ENCODE measurements around the gene IGSF21.
"Not testable (repeated sequence)": the region's sequence is repeated elsewhere in the genome, so short reads cannot be mapped to it uniquely, and the experiment has no call there.

IGSF21 gene

DNA sequence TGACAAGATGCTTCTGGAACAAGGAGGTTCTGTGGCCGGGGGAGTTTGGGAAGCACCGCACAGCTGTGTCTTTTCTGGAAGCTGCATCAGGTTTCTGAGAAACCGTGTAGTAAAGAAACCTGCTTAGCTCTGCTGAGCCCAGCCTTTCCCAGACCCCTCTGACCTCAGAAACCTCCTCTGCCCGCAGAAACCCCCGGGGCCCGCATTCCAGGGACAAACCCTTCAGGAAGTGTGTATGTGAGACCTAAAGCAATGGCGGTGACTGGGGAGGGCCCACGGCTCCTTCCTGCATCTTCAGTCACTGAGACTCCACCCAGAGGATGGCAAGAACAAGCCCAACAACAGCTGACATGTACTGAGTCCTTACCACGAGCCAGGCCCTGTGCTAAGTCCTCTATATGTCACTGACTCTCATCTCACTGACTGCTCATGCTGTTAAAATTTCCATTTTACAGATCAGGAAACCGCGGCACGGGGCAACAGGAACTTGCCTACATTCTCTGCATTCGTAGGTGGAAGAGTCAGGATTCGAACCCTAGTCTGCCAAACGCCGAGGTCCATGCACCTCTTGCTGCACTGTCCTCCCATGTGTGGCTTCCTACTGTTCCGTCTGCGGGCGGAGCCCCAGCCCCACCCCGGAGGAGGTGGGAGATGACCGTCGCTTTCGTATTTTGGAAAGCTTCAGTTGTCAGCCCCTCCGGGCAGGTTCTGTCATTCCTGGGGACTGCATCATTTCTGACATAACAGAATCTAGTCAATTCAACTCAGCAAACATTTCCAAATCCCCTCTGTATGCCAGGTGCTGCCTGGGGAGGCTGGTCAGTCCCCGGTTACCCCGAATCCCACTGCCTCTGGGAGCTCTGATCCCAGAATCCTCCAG is 299.8 kb downstream of the IGSF21 start:
- no peak for DNase-seq (ENCODE audit: low read depth)

DNA sequence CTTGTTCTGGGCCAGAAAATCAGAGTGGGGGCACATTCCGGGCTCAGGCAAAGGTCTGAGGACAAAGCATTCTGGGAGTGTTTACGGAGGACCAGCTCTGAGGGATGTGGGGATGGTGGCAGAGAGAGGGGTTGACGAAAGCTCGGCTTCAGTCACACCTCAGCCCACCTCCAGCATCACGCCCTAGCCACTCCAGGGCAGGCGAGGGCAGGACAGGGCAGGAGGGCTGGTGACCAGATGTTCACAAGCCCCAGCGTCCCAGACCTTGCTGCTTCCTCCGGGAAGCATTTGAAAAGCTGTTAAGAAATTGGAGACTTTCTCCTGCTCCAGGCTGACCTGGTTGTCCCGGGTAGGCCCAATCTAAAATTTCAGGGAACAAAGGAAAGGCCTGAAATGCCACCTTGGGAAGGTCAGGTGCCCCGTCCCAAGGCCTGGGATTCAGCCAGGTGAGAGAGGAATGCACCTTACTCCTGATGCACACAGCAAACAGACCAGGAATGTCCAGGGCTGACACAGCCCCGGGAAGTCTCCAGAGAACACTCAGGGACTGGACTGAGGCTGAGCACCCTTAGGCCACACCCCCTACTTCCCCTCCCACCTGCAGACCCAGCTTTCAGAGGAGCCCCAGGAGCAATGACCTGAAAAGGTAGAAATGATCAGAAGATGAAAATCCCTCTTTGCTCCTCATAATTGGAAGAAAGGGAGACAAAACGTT is 301.2 kb downstream of the IGSF21 start:
- DNase-seq (ENCODE audit: low read depth) = no peak

DNA sequence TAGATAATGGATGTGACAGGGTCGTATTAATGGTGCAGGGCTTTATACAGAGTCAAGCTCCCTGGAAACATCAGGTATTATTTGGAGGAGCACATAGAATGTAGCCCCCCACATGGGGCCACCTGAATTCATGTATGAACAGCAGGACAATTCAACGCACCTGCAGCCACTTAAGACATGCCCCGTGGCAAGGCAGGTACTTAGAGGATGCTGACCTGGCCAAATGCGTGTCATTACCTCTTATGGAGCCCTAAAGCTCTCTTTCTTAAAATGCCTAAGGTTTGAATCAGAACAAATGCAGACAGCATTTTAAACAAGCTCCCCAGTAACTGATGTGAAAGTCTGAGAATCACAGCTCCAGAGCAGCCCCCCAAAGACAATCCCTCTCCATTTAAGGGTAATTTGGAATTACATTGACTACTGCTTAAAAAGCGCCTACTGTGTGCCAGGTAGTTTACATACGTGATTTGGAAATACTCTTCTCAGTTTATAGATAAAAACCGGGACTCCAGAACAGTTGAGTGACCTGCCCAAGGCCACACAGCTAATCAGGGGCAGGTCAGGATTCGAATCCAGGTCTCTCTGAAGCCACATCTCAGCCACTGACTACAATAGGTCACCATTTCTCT is 302.1 kb downstream of the IGSF21 start:
- DNase-seq (ENCODE audit: low read depth) = no peak

DNA sequence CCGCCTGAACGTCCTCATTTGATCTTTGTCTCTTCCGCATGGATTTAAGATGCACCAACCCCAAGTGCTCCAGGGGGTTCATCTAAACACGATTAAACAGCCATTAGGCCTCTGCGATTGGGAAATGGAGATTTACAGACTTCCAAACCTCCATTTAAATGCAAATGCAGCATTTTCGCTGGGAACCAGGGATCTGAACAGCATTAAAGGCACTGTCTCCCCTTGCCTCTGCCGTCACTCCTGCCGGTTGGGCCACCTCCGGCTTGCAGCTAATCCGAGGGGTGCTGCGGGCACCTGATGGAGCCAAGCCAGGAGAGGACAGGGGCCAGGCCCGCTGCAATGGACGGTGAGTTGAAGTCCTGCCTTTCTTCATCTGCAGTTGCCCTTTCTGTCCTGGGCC is 302.8 kb downstream of the IGSF21 start:
- no peak for DNase-seq (ENCODE audit: low read depth)

DNA sequence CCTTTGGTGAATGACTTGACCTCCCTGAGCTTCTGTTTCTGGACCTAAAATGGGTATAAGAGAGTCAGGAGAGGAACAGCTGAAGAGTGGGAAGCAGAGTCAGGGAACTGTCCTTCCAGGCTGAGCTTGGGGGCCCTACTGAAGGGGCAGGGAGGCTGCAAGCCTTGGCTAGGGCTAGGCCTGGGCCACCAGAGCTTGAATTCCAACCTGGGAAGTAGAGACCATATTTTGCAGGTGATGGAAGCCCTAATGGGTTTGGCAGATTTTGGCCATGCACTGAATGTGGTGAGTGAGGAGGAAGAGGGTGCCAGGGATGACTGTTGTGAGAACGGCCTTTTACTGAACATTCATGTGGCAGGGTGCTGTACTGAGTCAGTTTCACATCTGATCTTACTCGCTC is 303.7 kb downstream of the IGSF21 start:
- DNase-seq (ENCODE audit: low read depth) = no peak

DNA sequence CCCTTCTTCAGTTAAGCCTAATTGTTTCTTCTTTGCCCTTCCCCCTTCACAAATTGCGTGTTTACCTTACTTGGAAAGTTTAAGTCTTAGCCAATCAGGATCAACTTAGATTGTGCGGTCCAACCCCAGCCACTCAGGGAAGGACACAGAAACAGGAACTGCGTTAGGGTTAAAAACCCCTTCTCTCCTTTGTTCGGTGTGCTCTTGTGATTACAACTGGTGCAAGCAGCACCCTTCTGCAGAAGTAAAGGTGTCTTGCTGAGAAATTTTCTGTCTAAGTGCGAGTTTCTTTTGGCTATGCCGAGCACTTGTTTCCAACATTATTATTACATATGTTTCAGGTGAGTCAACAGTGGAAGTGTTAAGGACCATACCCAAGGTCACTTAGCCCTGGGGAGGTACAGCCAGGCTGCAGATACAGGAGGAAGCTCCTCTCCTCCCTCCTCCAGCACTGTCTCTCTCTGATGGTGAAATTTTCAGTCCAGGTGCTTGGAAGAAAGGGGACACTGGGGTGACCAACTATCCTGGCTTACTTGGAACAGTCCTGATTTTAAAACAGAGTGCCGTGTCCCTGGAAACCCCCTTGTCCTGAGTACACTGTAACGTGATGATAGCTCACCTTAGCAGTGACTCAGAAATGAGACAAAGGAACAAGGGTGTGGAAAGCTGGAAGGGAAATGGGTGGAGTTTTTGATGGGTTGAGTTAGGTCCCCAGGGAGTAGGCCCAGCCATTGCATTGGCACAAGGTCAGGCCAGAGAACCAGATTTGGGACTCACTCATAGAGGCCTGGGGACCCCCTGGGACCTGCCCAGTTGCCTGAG is 304.4 kb downstream of the IGSF21 start:
- no peak for DNase-seq (ENCODE audit: low read depth)

DNA sequence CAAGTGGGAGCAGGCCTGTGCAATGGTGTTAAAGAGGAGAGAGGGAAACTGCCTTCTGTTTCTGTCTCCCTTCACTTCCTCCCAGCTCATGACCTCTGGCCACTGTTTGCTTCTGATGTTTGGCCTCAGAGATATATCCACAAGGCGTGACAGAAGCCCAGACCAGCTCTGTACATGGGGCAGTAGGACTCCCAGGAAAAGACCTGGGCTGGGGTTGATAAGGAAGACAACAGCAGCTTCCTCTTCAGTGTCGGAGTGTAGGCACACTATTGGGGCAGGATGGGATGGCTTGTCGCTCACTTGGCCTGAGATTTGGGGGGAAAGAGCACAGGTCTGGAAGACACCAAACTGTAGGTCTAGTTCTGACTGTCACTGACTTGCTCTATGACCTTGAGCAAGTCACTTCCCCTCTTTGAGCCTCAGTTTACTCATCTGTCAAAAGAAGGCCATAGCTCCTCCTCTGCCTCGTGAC is 305.3 kb downstream of the IGSF21 start:
- DNase-seq (ENCODE audit: low read depth) = no peak

DNA sequence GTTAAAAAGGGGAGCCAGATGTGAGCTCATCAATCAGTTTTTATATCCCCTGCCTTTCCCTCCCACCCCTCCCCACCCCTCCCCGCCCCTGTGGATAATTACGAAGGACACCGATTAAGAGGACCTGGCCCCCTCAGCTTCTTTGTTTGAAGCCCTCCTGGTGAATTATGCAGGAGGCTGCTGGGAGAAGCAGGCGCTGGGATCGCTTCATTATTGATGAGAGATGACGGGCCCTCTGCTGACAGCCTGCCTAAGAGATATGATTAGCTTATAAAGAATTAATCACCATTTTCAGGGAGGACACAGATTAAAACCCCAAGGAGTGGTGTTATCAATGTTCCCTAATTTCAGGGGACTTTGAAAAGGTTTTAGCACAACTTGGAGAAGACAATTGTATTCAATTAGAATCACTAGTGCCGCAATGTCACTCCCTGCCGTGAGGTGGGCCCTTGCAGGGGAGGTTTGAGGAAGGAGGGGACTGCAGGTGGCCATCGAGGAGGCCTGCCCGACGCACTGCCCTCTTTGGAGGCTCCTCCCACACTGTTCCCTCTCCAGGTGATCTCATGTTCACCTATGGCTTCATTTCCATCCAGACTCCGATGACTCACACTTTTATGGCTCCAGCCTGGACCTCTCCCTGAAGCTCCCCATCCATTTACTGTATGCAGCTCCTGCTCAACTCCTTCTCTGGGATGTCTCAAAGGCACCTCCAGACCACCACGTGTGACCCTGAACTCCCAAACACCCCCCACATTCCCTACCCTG is 306.1 kb downstream of the IGSF21 start:
- no peak for DNase-seq (ENCODE audit: low read depth)

DNA sequence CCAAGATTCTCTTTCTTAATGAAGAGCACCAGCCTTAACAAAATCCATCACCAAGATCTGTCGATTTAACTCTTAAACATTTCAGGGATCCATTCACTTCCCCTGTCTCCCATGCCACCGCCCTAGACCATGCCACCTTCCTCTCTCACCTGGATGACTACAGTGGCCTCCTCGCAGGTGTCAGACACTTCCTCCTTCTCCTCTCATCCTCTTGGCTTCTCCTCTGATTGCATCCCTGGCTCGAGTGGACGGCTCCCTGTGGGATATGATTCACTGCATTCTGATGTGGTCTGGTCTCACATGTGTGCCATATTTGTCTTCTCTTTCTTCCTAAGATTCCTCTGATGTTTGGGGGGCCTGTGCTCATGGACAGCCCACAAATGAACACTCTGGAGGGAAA is 306.7 kb downstream of the IGSF21 start:
- DNase-seq (ENCODE audit: low read depth) = no peak

DNA sequence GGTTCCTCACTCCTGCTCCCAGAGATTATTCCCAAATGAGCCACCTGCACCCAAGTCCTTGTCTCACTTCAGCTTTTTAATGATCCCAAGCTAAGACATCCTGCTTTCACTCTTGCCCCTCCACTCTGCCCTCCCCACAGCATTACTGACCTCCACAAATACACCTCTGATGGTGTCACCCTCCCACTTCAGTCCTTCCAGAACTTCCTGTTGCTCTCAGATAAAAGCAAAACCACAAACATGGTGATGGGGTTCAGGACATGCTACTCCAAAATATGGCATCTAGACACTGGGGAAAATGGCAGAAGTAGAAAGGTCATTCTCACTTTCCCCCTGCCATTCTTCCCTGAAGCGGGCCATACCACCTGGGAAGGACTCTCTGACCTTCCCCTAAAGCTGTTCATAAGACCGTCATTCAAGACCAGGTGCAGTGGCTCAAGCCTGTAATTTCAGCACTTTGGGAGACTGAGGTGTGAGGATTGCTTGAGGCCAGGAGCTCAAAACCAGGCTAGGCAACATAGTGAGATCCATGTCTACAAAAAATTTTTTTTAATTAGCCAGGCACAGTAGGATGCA is 307.4 kb downstream of the IGSF21 start:
- no peak for DNase-seq (ENCODE audit: low read depth)

DNA sequence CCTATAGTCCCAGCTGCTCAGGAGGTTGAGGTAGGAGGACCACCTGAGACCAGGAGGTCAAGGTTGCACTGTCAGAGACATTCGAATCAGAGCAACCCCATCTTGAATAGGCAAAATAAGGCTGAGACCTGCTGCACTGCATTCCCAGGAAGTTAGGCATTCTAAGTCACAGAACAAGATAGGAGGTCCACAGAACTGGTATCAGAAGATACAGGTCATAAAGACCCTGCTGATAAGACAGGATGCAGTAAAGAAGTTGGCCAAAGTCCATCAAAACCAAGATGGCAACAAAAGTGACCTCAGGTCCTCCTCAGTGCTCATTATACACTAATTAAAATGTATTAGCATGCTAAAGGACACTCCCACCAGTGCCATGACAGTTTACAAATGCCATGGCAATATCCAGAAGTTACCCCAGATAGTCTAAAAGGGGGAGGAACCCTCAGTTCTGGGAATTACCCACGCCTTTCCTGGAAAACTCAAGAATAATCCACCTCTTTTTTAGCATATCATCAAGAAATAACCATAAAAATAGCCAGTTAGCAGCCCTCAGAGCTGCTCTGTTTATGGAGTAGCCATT is 307.9 kb downstream of the IGSF21 start:
- no peak for DNase-seq (ENCODE audit: low read depth)

DNA sequence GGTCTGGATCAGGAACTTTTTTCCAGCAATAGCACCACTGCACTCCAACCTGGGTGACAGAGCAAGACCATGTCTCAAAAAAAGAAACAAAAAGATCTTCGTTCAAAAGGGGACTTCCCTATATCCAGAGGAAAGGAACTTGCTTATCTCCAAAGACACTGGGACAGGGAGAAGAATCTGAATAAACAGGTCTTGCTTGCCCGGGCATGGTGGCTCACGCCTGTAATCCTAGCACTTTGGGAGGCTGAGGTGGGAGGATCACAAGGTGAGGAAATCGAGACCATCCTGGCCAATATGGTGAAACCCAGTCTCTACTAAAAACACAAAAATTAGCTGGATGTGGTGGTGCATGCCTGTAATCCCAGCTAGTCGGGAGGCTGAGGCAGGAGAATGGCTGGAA is 308.5 kb downstream of the IGSF21 start:
- DNase-seq (ENCODE audit: low read depth) = not testable (repeated sequence)

DNA sequence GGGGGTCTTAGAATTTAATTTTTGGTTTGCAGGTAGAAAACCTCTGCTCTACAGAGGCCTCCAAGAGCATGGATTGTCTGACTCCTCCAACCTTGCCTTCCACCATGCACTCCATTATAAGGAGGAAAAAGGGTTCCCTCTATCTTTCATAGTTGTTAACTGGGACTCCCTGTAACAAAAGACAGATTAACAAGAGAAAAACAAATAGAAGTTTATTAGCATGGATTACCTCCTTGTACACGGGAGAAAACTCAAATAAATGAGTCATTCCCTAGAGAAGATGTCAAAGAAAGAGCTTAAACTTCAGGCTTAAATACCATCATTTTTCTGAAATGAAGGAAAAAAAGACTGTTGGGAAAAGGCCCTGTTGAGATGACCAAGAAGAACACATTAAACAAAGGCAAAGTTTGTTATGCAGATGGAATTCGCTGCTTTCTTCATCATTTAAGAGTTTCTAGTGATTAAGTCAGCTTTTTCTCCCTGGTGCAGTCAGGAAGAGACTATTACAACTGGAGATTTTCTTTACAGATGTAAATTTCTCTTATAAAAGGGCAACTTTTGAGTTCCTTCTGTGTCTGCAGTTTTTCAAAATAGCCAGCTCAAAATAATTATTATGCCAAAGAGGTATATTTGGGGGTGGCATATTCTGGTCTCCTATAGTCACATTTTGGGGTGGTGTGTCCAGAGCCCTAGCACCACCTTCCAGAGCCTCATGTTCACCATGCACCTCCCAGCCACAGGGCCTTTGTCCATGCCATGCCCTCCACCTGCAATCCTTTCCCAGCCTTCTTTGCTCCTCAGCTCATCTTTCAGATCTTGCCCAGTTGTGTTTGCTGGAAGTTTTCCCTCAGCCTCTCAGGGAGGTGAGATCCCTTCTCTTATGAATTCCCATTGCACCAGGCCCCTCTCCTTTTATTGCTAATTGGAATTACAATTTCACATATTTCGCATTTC is 310.0 kb downstream of the IGSF21 start:
- DNase-seq (ENCODE audit: low read depth) = no peak

DNA sequence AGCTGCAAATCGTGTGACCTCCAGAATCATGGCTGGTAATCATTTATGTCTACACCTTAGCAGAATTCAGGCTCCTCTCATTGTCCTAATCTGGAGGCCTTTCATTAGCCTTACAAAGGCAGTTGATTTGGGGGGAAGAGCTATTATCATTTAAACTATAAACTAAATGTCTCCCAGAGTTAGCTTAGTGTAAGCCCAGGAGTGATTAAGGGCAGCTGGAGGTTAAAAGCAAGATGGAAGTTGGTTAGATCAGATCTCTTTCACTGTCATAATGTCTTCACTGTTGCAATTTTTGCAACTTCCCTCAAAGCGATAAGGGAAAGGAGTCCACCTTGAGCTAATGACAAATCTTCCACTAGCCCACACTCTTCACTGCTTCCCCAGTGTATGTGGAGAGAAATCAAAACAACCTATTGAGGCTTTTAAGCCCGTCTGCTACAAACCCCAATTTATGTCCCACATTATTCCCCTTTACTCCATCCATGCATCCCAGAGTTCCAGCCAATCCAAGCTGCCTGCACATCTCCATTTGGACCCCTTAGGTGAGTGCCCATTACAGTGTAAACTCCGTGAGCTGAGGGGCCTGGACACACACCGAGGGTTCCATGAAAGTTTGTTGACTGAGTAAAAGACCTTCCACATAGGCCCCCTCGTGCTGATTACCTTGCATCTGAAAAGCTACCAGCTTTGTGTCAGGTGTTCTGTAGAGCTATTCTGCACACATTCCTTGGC is 311.7 kb downstream of the IGSF21 start:
- DNase-seq (ENCODE audit: low read depth) = no peak

DNA sequence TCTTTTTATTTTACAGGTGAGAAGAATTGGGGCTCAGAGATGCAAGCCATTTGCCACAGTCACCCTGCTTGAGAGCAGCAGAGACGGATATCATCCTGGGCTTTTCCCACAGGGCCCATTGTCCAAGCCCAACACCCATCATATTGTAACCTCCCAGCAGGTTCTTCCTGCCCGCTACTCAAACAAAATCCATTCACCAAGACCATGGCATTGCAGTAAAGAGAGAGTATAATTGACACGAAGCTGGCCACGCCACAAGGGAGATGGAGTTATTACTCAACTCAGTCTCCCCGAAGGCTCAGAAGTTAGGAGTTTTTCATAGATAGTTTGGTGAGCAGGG is 312.2 kb downstream of the IGSF21 start:
- DNase-seq (ENCODE audit: low read depth) = no peak

DNA sequence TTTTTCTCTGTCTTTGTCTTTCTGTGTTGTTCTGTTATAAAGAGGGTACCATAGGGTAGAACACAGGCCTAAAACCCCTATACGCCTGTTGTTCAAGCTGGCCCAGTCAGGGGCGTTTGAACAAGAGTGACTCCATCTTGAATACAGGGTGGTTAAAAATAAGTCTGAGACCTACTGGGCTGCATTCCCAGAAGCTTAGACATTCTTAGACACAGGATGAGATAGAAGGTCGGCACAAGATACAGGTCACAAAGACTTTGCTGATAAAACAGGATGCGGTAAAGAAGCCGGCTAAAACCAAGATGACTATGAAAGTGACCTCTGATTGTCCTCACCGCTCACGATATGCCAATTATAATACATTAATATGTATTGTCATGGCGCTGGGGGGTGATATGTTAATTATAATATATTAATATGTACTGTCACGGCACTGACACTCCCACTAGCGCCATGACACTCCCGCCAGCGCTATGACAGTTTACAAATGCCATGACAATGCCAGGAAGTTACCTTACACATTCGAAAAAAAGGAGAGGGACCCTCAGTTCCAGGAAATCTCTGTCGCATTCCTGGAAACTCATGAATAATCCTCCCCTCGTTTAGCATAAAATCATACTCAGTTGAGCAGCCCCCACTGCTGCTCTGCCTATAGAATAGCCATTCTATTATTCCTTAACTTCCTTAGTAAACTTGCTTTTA is 314.6 kb downstream of the IGSF21 start:
- DNase-seq (ENCODE audit: low read depth) = no peak

DNA sequence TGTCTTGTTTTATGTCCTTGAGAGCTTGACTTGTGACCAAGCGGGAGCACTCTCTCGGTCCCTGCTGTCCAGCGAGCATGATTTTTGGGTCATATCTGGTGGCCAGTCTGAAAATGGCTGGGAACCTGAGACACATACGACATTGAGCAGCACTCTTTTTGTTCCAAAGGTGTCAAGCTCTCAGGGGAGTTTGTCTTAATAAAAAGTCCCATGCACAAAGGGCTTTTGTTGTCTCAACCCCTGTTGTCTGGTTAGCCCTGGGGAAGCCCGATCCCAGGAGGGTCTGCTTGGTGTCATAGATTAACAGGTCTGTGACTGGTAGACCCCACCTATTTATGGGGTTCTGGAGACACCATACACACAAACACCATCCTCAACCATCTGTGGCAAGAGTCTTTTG is 315.4 kb downstream of the IGSF21 start:
- no peak for DNase-seq (ENCODE audit: low read depth)

DNA sequence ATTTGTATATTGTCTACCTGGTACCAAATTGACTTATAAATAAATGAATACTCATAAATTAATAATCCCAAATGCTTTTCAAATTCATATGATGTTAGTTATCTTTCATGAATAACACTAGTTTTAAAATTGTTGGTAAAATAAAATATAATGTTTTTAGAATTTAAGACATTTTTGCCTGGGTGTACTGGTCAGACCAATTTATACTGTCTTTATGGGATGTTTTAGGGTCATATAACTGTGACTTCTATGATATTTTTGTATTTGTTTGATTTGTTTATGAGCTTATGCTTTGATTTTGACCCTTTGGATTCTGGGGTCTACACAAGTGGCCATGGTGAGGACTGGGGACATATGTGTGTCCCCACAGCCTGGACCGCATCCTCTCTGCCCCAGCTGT is 319.0 kb downstream of the IGSF21 start:
- no peak for DNase-seq (ENCODE audit: low read depth)
